GM21786 (cell line): ENCODE data around the gene NECTIN1.

Experiments used
- ATAC-seq: cut with Tn5 transposase; IDR thresholded peaks from one replicate; pipeline ENCODE4 v1.9.1; 2021; ENCODE audit not compliant: unreplicated experiment

The NECTIN1 gene, protein sequence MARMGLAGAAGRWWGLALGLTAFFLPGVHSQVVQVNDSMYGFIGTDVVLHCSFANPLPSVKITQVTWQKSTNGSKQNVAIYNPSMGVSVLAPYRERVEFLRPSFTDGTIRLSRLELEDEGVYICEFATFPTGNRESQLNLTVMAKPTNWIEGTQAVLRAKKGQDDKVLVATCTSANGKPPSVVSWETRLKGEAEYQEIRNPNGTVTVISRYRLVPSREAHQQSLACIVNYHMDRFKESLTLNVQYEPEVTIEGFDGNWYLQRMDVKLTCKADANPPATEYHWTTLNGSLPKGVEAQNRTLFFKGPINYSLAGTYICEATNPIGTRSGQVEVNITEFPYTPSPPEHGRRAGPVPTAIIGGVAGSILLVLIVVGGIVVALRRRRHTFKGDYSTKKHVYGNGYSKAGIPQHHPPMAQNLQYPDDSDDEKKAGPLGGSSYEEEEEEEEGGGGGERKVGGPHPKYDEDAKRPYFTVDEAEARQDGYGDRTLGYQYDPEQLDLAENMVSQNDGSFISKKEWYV

DNA sequence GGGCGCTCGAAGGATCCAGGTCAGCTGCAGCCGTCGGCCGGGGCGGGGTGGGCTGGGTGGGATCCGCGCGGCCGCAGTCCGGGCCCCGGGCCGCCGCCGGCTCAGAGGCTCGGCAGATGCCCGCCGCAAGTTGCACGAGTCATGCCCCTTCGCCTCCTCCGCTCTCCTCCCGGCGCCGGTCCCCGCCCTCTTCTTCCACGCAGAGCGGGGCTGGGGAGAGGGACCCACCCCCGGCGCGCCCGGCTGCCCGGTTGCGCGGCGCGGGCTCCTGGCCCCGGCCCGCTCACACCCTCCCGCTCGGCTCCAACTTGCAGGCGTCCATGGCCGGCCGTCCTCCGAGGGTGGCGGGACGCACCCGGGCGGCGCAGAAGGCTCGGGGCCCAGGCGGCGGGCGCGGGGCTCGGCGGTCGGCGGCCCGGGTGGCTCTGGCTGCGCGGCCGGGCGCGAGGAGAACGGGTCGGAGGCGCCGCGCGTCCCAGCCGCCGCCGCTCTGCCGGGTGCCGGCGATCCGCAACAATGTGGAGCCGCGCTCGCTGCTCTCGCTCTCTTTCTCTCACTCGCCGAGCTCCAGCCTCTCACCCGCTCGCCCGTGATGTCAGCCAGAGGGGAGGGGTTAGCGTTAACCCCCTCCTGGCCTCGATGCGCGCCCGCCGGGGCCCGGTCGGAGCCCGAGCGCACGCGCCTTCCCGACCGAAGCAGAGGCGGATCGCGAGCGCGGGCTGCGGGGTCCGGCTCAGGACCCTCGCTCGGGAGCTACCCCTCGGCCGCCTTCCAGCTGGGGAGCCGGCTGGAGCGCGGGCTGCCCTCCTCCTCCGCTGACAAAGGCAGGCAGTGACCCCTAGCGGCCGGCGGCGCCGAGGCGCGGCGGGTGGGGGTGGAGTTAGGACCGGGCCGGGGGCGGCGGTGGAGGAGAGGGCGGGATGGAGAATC lies at the start of gene NECTIN1:
Gene NECTIN1, minus strand, starts transcription at position 550 of the 930 bp plus-strand sequence. CDS start 647 bp downstream, outside the sequence.
- peak; percentile 80 for ATAC-seq

DNA sequence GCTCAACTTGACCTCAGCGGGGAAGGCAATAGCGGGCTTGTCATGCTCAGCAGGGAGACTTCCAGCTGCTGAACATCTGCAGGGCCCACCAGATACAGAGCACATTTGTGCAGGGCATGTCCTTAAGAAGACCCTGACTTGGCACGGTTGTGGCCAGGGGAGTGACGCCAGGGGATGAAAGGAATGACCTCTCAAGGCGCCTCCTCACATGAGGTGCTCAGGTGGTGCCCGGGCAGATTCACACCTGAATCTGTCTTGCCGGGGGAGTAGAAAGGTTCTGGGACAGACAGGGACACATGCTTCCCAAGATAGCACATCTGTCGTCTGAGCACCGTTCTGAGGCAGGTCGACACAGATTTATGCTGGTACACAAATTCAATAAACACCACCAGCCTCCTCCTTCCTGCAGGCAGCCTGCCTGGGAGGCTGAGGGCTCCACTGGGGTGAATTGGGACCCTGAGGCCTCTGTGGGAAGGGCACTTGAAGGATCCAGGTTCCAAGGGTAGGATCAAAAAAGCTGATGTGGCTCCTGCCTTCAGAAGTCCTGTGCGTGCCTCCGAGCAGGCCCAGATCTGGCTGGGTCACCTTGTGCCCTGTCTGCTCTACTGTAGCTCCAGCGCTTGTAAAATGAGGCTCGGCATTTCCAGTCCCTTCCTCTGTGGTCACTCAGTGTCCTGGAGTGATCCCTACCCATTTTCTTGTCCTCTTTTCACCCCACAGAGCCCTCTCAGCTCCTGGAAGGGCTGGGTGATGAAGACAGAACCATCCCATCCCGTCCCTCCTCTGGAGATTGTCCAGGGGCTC lies 49.6 kb upstream of the NECTIN1 start:
- ATAC-seq = no peak

DNA sequence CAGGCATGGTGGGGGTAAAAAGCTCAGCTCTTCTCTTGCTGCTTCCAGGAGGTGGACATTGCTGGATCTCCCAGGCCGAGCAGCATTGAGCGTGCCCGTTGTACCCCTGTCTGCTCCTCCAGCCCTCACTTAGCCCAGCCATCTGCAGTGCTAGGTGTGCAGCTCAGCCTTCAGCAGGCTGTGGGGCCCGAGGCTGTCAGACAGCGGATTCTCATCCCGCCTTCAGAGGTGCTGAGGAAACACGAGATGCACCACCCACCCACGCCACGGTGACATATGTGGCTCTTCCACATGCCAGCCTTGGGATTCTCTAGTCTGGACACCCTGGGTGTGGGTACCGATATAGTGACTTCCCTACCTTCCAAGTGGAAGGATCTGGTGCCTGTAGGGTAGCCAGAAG lies 48.9 kb upstream of the NECTIN1 start:
- no peak for ATAC-seq

DNA sequence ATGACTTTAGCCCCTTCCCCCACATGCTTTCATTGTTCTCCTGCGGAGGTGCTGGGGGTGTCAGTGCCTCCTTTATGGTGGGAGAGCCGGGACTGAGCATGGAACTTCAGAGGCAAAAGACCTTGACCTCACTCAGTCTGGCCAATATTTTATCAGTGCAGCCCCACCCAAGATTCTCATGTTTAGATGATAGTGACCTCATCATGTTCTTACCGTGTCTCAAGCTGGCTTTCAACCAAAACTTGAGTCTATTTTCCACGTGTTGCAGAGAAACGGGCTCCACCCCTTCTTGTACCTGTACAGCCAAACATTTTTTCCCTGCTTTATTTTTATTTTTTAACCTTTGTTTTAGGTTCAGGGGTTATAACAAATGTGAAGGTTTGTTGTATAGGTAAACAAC lies 47.7 kb upstream of the NECTIN1 start:
- no peak for ATAC-seq

DNA sequence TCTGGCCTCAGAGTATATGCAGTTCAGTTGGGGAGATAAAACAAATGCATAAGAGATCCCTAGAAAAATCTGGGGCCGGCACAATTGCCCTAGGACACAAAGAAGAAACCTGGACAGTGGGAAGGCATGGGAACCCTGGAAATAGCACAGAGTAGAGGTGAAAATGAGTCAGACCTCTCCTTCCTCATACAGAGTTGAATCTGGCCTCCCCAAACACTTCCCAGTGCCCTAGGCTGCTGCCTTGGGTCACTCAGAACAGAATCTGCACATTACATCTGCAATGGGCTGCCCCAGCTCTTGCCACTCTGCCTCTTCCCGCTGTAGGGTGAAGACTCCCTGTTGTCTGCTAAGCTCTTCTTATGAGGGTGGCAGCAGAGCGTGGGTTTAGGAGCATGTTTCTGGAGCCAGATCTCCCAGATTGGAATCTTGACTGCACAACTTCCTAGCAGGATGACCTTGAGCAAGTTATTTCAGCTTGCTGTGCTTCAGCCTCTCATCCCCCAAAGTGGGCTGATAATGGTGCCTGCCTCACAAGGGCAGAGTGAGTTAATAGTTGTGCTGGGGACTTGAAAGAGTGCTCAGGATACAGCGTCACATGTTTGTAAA lies 47.1 kb upstream of the NECTIN1 start:
- ATAC-seq = no peak

DNA sequence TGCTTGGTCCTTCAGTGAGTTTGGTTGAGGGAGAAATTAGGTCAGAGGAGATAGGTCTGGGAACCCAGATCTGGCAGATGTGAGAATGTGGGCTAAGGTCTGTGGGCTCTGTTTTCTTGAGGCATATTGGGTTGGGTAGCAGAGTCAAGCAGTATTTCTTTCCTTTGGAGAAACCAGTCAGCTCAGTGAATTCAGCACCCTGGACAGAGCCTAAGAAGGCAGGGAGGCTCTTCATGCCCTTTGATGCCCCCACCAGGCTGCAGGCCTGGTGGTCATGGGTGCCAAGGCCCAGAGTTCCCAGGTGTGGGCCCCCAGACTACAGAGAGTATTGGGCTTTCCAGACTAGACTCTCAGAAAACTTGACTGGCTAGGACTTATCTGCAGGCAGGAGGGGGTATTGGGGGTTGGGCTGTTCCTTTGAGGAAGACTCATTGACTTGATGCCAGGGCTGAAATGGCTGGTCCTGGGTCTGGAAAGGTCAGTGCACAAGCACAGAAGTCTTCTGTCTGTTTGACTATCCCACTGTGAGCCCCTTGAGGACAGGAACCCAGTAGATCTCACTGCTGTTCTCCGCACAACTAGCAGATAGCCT lies 45.3 kb upstream of the NECTIN1 start:
- ATAC-seq = no peak

DNA sequence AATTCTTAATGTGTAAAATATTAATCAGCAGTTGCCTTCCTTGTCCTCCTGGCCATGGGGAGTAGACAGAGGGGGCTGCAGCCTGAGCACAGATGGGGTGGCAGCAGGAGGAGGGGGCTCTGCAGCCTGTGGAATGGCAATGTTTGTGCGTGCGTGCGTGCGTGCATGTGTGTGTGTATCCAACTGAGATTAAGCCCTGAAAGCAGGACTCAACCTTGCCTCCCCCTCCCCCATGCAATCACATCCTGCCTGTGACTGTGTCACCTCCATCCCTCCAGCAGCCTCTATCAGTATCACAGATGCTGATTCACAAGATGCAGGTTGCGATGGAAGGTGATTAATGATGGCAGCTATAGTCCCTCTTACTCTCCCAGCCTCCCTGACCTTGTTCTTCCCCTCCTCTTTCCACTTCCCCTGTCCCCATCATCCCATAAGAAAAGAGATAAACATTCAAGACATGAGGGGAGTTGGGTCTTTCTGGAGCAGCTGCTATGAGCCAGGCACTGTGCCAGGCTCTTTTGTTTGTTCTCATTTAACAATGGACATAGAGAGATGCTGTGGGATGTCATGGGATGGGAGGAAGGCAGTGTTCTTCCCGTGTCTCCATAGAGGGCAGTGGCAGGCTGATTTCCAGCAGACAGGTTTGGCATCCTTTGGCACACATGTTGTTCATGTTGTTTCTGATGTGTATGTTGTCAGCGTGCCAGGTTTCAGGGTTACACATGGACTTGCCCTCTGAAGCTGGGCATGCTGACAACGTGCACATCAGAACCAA lies 43.8 kb upstream of the NECTIN1 start:
- ATAC-seq = no peak

DNA sequence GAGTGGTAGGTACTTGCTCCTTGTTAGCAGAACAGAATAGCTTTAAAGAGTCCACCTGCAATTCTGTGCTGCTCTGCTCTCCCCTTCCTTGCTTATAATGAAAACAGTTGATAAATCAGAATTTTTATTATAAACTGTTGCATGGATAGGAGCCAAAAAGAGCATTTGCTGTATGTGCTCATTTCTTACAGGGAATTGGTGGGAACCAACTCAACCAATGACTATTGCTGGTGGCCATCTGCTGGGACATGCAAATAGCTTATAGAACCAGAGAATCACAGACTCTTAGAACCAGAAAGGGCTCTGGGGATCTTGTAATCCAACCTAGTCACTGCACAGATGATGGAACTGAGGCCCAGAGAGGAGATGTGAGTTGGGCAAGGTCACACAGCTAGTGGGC lies 43.1 kb upstream of the NECTIN1 start:
- no peak for ATAC-seq

DNA sequence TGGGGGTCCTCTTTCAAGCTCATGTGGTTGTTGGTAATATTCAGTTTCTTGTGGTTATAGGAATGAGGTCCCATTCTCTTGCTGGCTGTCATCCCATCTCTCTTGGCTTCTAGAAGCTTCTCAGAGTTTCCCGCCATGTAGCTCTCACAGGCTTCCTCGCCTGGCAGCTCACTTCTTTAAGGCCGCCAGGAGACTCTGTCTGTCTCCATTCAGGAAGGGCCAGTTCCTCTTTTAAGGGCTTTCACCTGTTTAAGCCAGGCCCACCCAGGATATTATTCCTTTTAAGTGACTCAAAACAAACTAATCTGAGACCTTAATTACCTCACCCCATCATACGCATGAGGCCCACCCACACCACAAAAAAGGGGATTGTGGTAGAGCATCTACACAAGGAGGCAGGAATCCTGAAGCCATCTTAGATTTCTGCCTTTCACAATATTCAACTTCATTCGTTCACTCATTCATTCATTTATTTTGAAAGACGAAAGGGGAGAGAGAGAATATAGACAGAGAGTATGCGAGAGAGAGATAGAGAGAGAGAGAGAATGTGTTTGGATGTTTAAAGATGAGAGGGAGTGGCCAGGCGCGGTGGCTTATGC lies 42.3 kb upstream of the NECTIN1 start:
- ATAC-seq = no peak

DNA sequence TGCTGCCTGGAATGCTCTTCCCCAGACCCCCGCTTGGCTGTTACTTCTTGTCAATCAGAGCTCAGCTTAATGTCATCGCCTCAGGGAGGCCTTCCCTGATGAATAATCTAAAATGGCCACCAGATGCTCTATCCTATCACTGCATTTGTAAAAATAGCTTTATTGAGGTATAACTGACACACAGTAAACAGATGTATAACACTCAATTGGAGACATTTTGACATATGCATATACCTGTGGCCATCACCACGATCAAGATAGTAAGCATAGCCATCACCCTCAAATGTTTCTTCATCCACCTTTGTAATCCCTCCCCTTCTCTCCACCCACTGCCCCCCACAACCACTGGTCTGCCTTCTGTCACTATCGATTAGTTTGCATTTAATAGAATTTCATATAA lies 36.6 kb upstream of the NECTIN1 start:
- ATAC-seq = no peak

DNA sequence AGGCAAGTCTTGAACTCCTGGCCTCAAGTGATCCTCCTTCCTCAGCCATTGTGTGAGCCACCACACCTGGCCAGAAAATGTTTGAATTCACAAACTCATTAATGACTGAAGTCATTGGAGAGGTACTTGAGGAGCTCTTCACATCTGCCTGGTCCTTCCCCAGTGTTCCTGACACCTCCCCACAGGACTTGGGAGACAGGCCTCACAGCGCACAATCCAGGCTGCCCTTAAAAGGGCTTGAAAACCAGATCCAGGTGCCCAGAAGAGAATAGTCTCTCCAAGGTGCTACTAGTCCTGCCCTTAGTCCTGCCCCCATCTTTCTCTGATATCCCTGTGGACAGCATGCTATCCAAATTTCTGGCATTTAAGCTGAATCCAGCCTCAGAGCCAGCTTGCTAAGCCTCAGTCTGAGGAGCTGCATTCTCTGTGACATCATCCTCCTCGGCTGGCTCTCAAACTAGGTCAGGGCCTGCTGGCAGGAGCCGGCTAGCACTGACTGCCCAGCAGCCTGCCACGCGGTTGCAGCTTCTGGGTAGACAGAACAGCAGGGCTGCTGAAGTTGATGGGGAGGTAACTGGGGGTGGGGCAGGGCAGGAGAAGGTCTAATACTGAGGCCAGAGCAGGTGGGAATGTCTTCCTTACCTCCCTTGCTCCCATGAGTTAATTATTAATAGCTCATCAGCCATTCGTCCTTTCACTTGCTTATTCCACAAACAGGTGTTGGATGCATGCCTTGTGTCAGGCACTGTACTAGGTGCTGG lies 35.3 kb upstream of the NECTIN1 start:
- no peak for ATAC-seq

DNA sequence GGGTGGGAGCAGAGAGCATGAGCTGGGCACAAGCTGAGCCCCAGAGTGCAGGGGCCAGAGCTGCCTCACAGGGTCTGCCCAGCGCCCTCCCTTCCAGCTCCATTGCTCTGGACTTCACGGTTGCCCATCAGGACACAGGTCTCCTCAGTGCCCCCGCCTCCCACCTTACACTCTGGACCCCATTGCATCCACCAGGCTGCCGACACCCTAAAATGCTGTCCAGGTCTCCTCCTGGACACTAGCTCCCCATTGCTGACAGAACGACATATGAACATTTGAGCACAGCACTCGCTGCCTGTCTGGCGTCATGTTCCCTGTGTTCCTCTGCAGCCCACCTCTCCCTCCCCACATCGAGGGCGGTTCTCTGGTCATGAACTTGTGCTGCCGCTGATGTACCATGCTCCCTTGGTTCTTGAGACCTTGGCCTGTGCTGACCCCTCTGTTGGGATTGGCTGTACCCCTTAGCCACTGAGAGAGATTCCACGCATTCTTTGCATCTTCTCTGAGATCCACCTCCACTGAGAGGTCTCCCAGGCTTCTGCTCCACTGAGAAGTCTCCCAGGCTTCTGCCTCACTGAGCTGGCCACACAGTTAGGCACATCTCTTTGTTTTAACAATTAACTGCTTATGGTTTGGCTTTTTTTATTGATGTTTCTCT lies 34.2 kb upstream of the NECTIN1 start:
- ATAC-seq = no peak

DNA sequence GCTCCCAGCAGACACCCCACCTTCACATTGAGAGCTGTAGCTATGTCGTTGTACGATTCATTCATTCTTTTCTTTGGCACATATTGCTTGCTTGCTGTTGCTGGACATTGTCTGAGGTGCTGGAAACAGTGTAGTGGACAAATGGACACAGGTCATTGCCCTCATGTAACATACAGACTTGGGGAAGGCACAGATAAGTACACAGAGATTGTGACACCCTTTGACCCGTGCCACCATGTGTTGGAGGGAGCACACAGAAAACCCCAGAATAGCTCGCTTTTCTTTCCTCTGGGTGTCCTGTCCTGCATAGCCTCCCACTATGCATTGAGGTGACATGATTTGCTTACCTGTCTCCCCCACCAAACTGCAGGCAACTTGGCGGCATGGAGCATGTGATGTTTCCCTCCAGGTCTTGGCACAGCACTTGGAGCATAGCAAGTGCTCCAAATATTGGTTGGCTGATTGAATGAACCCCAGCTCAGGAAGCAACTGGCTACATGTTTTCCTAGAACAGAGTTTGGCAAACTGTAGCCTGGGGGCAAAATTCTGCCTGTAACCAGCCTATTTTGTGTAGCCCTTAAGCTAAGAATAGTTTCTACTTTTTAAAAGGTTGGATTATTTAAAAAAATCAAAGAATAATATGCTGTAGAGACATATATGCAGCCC lies 30.9 kb upstream of the NECTIN1 start:
- ATAC-seq = no peak

DNA sequence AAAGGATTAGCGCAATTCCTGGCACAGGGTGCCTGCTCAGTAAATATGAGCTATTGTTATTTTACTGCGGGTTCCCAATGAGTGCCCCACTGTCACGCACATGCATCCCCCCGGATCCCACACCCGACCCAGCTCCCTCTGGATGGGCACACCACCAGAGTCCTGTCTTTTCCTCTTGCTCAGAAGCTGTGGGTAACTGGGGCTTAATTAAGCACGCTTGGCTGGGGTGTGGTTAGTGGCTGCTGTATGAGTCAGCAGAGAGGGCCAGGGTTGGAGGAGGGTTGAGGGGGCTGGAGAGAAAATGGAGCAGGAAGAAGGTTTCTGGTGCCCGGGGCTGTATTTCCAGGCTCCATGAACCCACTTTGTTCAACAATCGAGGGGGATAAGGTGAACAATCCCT lies 30.3 kb upstream of the NECTIN1 start:
- ATAC-seq = no peak

DNA sequence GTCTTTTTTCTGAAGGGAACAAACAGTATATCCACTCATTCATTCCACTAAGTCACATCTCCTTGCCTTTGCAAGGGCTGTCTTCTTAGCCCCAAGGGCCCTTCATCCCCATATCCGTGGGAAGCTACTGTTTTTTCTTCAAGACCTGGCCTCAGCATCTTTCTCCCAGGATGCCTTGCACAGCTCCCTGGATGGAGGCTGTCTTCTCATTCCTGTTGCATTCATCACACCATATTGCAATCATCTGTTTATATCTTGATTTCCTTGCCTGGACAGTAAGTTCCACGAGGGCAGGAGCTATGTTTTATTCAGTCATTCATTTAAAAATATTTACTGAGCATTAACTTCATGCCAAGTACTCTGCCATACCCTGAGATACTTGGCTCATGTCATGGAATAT lies 29.3 kb upstream of the NECTIN1 start:
- no peak for ATAC-seq

DNA sequence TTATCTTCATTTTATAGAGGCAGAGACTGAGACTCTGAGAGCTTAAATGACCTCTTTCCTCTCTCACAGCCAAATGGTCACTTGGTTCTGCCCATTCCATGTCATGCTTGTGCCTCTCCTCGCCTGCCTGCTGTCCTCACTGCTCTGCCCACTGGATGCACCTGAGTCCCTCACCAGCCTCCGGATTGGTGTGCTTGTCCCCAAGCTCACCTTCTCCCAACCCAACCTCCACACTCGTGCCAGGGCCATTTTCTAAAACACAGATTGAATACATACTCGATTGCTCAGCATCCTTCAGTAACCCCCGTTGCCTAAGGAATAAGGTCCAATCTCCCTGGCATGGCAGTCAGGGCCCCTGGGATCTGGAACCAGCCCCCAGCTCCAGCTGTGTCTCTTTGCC lies 28.4 kb upstream of the NECTIN1 start:
- no peak for ATAC-seq

DNA sequence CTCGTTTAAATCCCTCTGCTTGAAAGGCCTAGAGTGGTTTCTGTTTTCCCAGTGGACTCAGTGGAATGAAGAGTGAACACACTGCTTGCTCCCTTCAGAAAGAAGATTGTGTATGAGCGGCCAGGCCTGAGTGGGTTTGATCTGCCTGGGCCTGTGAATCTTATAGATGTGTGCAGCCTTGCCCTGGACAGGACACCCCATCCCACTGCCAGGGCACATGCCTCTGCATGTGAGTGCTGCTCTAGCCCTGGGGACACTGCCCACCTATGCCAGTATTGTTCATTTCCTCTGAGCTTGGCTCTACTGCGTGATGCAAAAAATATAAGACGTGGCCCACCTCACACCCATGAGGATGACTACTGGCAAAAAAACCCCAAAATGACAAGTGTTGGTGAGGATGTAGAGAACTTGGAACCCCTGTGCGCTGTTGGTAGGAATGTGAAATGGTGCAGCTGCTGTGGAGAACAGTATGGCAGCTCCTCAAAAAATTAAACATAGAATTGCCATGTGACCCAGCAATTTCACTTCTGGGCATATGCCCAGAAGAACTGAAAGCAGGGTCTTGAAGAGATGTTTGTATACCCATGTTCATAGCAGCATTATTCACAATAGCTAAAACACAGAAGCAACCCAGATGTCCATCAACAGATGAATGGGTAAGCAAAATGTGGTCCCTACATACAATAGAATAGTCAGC lies 27.3 kb upstream of the NECTIN1 start:
- no peak for ATAC-seq
